OCI-LY7 (cell line): ENCODE results near the gene HSBP1L1. TPM values are rescaled to one million over a fixed set of nuclear protein-coding genes. Genes with fewer than 3 reads are reported as not detected.

Experiments
- BruUV-seq: library from RNA; stranded (reverse); fragments of 400-500 nt; replicated peaks from 2 replicates; lab custom pipeline; 2021; lab: Mats Ljungman, UMichigan
- CTCF ChIA-PET: fragments of 300-600 bp; sonication (Branson Sonifier 250); formaldehyde crosslinking; loops from one replicate; lab custom pipeline; 2022; ENCODE audit warnings: antibody characterized with exemption; ENCODE audit not compliant: unreplicated experiment; lab: Charles Lee
- POLR2A ChIA-PET: fragments of 300-600 bp; sonication (Branson Sonifier 250); formaldehyde crosslinking; loops from one replicate; lab custom pipeline; 2022; ENCODE audit warnings: antibody characterized with exemption; lab: Charles Lee
- DNase-seq: peaks from one replicate; pipeline ENCODE4 v3.0.0-alpha.2; 2015; ENCODE audit warnings: low spot score
- H2AFZ ChIP-seq: fragments of 200-600 bp; sonication (generic), shearing (Covaris generic); 2 replicates; pipeline ENCODE4 v1.6.1; 2014; ENCODE audit warnings: mild to moderate bottlenecking, antibody characterized with exemption, low read length, moderate library complexity
- H3K27ac ChIP-seq: fragments of 200-600 bp; sonication (generic); 2 replicates; pipeline ENCODE4 v1.5.1; 2014; ENCODE audit warnings: mixed run types, low read depth, mild to moderate bottlenecking, moderate library complexity, low read length, inconsistent platforms; ENCODE audit not compliant: poor library complexity, severe bottlenecking
- H3K36me3 ChIP-seq: fragments of 200-600 bp; sonication (generic); 2 replicates; pipeline ENCODE4 v1.6.1; 2014; ENCODE audit warnings: mild to moderate bottlenecking, antibody characterized with exemption, low read length, moderate library complexity, mixed read lengths; ENCODE audit not compliant: insufficient read depth
- H3K4me1 ChIP-seq: fragments of 200-600 bp; sonication (generic); 2 replicates; pipeline ENCODE4 v1.5.1; 2014; ENCODE audit warnings: mild to moderate bottlenecking, low read length; ENCODE audit not compliant: insufficient read depth, poor library complexity, severe bottlenecking
- H3K4me2 ChIP-seq: fragments of 200-600 bp; sonication (generic); 2 replicates; pipeline ENCODE4 v1.6.1; 2014; ENCODE audit warnings: mild to moderate bottlenecking, low read length
- H3K4me3 ChIP-seq: fragments of 200-600 bp; sonication (generic); 2 replicates; pipeline ENCODE4 v1.5.1; 2014; ENCODE audit warnings: mild to moderate bottlenecking, low read depth, low read length; ENCODE audit not compliant: poor library complexity, severe bottlenecking
- H3K79me2 ChIP-seq: fragments of 200-600 bp; sonication (generic); 2 replicates; pipeline ENCODE4 v1.6.1; 2016; ENCODE audit warnings: low read depth, mild to moderate bottlenecking, low read length, moderate library complexity, mixed read lengths; ENCODE audit not compliant: insufficient read depth
- H3K9me2 ChIP-seq: fragments of 200-600 bp; sonication (generic); 2 replicates; pipeline ENCODE4 v1.6.1; 2016; ENCODE audit warnings: mild to moderate bottlenecking, low read length, mixed read lengths; ENCODE audit not compliant: insufficient read depth
- H3K9me3 ChIP-seq: fragments of 200-600 bp; sonication (generic); 2 replicates; pipeline ENCODE4 v1.6.1; 2014; ENCODE audit warnings: mild to moderate bottlenecking, mixed run types, low read length, mixed read lengths
- H4K20me1 ChIP-seq: fragments of 200-600 bp; sonication (generic); 2 replicates; pipeline ENCODE4 v1.6.1; 2014; ENCODE audit warnings: mild to moderate bottlenecking, antibody characterized with exemption, low read length, moderate library complexity, mixed read lengths; ENCODE audit not compliant: insufficient read depth
- EZH2phosphoT487 ChIP-seq: fragments of 200-600 bp; sonication (generic); IDR thresholded peaks from 2 replicates; pipeline ENCODE4 v1.6.1; 2018; ENCODE audit warnings: low read depth, borderline replicate concordance, mild to moderate bottlenecking, mixed run types, antibody characterized with exemption, low read length, moderate library complexity, mixed read lengths
- intact Hi-C: fragments of 100-400 bp; cut with micrococcal nuclease; formaldehyde crosslinking; loops from one replicate; pipeline ENCODE4 v1.10.0; 2022; ENCODE audit not compliant: unreplicated experiment
- total RNA-seq, 2 experiments: library from RNA; depleted of rRNA in 1 of 2; stranded (reverse); fragments of >200 nt in 1 of 2; shearing (Covaris generic) in 1 of 2; gene quantifications; 2 replicates each; pipeline ENCODE4 v1.2.3, GENCODE V29; 2014 to 2022
- TF ChIP-seq, protein P1 (sequence below): fragments of 200-600 bp; sonication (generic); conservative IDR thresholded peaks from 2 replicates; pipeline ENCODE4 v1.5.1; 2014; ENCODE audit warnings: mild to moderate bottlenecking, antibody characterized with exemption, low read length, moderate library complexity, mixed read lengths

Gene HSBP1L1
- total RNA-seq, 2 experiments from 2014 or later = not detected

DNA sequence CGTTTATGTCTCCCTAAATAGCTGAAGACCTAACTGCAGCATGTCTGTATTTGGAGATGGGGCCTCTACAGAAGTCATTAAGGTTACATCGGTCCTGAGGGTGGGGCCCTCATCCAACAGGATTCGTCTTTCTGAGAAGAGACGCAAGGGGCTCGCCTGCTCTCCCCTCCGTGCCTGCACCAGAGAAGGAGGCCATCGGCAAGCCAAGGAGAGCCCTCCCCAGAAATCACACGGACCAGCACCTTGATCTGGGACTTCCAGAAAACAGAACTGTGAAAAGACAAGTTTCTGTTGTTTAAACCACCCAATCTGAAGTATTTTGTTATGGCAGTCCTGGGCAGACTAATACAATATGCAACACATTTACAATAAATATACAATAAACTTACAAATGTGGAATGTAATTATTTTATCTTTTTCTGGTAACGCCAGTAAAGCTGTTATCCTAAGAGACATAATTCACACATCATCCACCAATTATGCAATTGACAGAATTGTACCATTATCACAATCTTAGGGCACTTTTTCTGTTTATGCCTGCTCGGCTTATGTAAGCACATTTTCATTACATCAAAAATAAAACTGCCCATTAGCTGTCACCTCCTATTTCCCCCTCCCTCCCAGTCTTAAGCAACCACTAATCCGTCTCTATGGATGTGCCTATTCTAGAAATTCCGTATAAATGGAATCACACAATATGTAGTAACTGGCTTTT lies 6.1 kb downstream of the HSBP1L1 start:
- H3K36me3 ChIP-seq = peaks cover 48% of the 10 kb centered on the region
- no peak overlapping the region for H3K4me3 ChIP-seq
- no peak overlapping the region for H3K4me2 ChIP-seq
- BruUV-seq = no TSS peak
- H3K4me1 ChIP-seq = peaks cover 1% of the 10 kb centered on the region
- TF ChIP-seq EZH2phosphoT487 = no peak
- TF ChIP-seq, protein P1, sequence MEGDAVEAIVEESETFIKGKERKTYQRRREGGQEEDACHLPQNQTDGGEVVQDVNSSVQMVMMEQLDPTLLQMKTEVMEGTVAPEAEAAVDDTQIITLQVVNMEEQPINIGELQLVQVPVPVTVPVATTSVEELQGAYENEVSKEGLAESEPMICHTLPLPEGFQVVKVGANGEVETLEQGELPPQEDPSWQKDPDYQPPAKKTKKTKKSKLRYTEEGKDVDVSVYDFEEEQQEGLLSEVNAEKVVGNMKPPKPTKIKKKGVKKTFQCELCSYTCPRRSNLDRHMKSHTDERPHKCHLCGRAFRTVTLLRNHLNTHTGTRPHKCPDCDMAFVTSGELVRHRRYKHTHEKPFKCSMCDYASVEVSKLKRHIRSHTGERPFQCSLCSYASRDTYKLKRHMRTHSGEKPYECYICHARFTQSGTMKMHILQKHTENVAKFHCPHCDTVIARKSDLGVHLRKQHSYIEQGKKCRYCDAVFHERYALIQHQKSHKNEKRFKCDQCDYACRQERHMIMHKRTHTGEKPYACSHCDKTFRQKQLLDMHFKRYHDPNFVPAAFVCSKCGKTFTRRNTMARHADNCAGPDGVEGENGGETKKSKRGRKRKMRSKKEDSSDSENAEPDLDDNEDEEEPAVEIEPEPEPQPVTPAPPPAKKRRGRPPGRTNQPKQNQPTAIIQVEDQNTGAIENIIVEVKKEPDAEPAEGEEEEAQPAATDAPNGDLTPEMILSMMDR = no peak
- POLR2A ChIA-PET = no interaction called here
- intact Hi-C loops = no loop called here
- 0 out of 2 replicates have a peak, but pooled peaks cover 10% of the 10 kb centered on the region for H3K79me2 ChIP-seq
- DNase-seq = no peak
- H3K27ac ChIP-seq = no peak overlapping the region
- no peaks in the 10 kb centered on the region for H3K9me3 ChIP-seq
- CTCF ChIA-PET = no interaction called here
- no peaks in the 10 kb centered on the region for H4K20me1 ChIP-seq
- no peaks in the 10 kb centered on the region for H3K9me2 ChIP-seq
- no peak overlapping the region for H2AFZ ChIP-seq

DNA sequence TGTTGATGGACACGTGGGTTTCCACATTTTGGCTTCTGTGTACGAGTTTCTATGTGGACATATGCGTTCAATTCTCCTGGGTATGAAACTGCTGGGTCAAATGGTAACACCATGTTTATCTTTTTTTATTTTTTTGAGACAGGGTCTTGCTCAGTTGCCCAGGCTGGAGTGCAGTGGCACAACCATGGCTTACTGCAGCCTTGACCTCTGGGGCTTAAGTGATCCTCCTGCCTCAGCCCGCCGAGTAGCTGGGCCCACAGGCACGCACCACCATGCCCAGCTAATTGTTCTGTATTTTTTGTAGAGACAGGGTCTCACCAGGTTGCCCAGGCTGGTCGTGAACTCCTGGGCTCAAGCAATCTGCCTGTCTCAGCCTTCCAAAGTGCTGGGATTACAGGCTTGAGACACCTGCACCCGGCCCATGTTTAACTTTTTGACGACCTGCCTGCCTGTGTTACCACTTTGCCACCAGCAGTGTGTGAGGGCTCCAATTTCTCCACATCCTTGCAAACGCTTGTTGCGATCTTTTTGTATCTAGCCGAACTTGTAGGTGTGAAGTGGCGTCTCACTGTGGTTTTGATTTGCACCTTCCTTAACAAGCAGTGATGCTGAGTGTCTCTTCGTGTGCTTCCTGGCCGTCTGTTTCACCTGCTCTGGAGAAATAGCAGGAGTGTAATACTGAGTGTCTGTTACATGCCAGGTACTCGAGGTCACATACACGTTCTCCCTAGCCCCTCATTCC lies 6.9 kb downstream of the HSBP1L1 start:
- intact Hi-C loops = no loop called here
- Histone ChIP-seq H4K20me1 (no peaks in the 10 kb centered on the region), H2AFZ (no peak overlapping the region), H3K79me2 (peaks cover 16% of the 10 kb centered on the region; the same call in 1 of the 2 replicates), H3K4me2 (no peak overlapping the region), H3K9me2 (no peaks in the 10 kb centered on the region), H3K36me3 (peaks cover 56% of the 10 kb centered on the region), H3K4me3 (no peak overlapping the region), H3K9me3 (no peaks in the 10 kb centered on the region), H3K4me1 (no peaks in the 10 kb centered on the region), H3K27ac (no peak overlapping the region)
- CTCF ChIA-PET = no interaction called here
- TF ChIP-seq, protein P1 = no peak
- TF ChIP-seq EZH2phosphoT487 = no peak
- POLR2A ChIA-PET = no interaction called here
- no TSS peak for BruUV-seq
- no peak for DNase-seq

DNA sequence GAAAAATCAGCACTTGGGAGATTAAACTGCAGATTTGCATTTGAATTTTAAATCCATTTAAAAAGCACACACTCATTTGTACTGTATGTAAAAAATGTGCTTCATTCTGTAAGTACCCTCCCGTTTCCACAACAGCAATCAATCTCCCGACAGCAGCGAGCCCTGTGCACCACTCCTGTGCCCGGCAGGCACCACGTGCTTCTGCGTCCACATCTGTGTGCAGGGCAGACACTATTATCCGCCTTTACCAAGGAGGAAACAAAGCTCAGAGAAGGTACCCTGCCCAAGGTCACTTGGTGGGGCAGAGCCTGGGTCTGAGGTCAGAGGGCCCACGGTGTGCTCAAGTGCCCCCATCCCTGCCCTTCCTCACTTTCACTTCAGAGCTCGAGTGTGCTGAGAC lies 7.5 kb downstream of the HSBP1L1 start:
- CTCF ChIA-PET = no interaction called here
- intact Hi-C loops = no loop called here
- Histone ChIP-seq H3K4me1 (no peaks in the 10 kb centered on the region), H3K4me3 (no peak overlapping the region), H3K36me3 (peaks cover 60% of the 10 kb centered on the region), H4K20me1 (no peaks in the 10 kb centered on the region), H3K9me3 (no peaks in the 10 kb centered on the region), H3K27ac (no peak overlapping the region), H3K79me2 (peaks cover 22% of the 10 kb centered on the region; the same call in 1 of the 2 replicates), H3K9me2 (no peaks in the 10 kb centered on the region), H3K4me2 (no peak overlapping the region), H2AFZ (no peak overlapping the region)
- no TSS peak for BruUV-seq
- TF ChIP-seq, protein P1 = no peak
- no peak for TF ChIP-seq EZH2phosphoT487
- DNase-seq = no peak
- POLR2A ChIA-PET = no interaction called here
